Panc1 (cell line): ENCODE results near the gene XXYLT1. TPM values are rescaled to one million over a fixed set of nuclear protein-coding genes. Genes with fewer than 3 reads are reported as not detected.

Source experiments
- ATAC-seq: fragments of 200-7000 bp; cut with Tn5 transposase; 2 replicates; pipeline ENCODE4 v1.9.1; 2020; ENCODE audit warnings: mild to moderate bottlenecking, moderate library complexity
- BruUV-seq: library from RNA; stranded (reverse); fragments of 400-500 nt; replicated peaks from 2 replicates; lab custom pipeline; 2021; lab: Mats Ljungman, UMichigan
- CTCF ChIA-PET: fragments of 300-600 bp; sonication (Branson Sonifier 250); formaldehyde crosslinking; loops from one replicate; lab custom pipeline; 2022; ENCODE audit warnings: antibody characterized with exemption; lab: Charles Lee
- POLR2A ChIA-PET: fragments of 300-600 bp; sonication (Branson Sonifier 250); formaldehyde crosslinking; loops from one replicate; lab custom pipeline; 2022; ENCODE audit warnings: antibody characterized with exemption; lab: Charles Lee
- DNase-seq: peaks from one replicate; pipeline ENCODE4 v3.0.0-alpha.2; 2010; ENCODE audit warnings: low read depth, low spot score
- H3K27ac ChIP-seq: 2 replicates; pipeline ENCODE4 v1.5.1; 2011; ENCODE audit warnings: mild to moderate bottlenecking, low read length, inconsistent platforms
- H3K27me3 ChIP-seq: fragments of 200-500 bp; sonication (Bioruptor generic); 2 replicates; pipeline ENCODE4 v1.6.0; 2014; ENCODE audit warnings: low read length, inconsistent platforms; ENCODE audit not compliant: control insufficient read depth, insufficient read depth
- H3K36me3 ChIP-seq: fragments of 200-500 bp; sonication (Bioruptor generic); 2 replicates; pipeline ENCODE4 v1.5.1; 2014; ENCODE audit warnings: inconsistent platforms, mild to moderate bottlenecking, low read length, moderate library complexity; ENCODE audit not compliant: control insufficient read depth, insufficient read depth
- H3K4me1 ChIP-seq: 2 replicates; pipeline ENCODE4 v1.5.1; 2011; ENCODE audit warnings: inconsistent platforms, mild to moderate bottlenecking, low read length, moderate library complexity; ENCODE audit not compliant: control insufficient read depth, insufficient read depth
- H3K4me3 ChIP-seq, 2 experiments: 2 replicates each; pipeline ENCODE4 v1.5.1; 2011 to 2012; ENCODE audit warnings: low read depth in 2 of 2, low read length in 2 of 2, mild to moderate bottlenecking in 2 of 2, inconsistent platforms in 1 of 2, moderate library complexity in 1 of 2
- H3K9me3 ChIP-seq: fragments of 200-500 bp; sonication (Bioruptor generic); 2 replicates; pipeline ENCODE4 v1.5.1; 2014; ENCODE audit warnings: low read depth, mild to moderate bottlenecking, inconsistent platforms, low read length, moderate library complexity; ENCODE audit not compliant: control insufficient read depth, insufficient read depth
- CTCF ChIP-seq: fragments of 450-650 bp; IDR thresholded peaks from 2 replicates; pipeline ENCODE4 v1.5.1; 2017; ENCODE audit warnings: mild to moderate bottlenecking
- POLR2AphosphoS5 ChIP-seq: IDR thresholded peaks from 2 replicates; pipeline ENCODE4 v1.6.1; 2012; ENCODE audit warnings: mild to moderate bottlenecking, low read depth, low read length, moderate library complexity
- REST ChIP-seq, 2 experiments: IDR thresholded peaks; 2 replicates each; pipeline ENCODE4 v1.6.1; 2011 to 2012; ENCODE audit warnings: low read depth in 2 of 2, control low read depth in 1 of 2, low read length in 1 of 2, mild to moderate bottlenecking in 1 of 2, moderate library complexity in 1 of 2; ENCODE audit not compliant: insufficient read depth in 1 of 2
- SIN3A ChIP-seq: IDR thresholded peaks from 2 replicates; pipeline ENCODE4 v1.6.1; 2012; ENCODE audit warnings: low read depth, mild to moderate bottlenecking, low read length, moderate library complexity, borderline replicate concordance; ENCODE audit not compliant: insufficient read depth
- TCF7L2 ChIP-seq: IDR thresholded peaks from 2 replicates; pipeline ENCODE4 v1.6.1; 2011; ENCODE audit warnings: mild to moderate bottlenecking, low read depth, low read length, inconsistent platforms
- in situ Hi-C: cut with HindIII; loops from 2 replicates; pipeline ENCODE4 v1.10.0; 2016; ENCODE audit warnings: low sequenced_read_pairs, low pct_unique_long_range_greater_than_20kb
- intact Hi-C: fragments of 100-400 bp; cut with micrococcal nuclease; formaldehyde crosslinking; loops from one replicate; pipeline ENCODE4 v1.10.0; 2022; ENCODE audit not compliant: unreplicated experiment
- total RNA-seq: library from RNA; stranded (reverse); gene quantifications from one replicate; pipeline ENCODE4 v1.2.1, GENCODE V29; 2021; ENCODE audit not compliant: unreplicated experiment

The XXYLT1 gene
- total RNA-seq, 1 experiment from 2014 or later = 26.0 TPM

DNA sequence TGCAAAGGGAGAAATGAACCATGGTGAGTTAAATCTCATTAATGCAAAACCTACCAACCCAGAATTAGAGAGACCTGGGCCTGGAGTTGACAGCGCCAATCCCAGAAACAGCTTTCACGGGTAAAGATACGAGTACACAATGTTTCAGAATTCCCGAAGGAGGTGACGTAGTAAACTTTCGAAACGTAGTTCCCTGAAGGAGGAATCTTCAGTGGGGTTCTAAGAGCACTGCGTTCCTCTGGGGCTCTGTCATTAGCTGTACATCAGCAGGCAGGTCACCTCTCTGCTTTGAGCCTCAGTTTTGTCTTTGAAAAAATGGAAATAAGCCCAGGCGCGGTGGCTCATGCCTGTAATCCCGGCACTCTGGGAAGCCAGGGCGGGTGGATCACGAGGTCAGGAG is 152.3 kb downstream of the XXYLT1 start:
- ChIA-PET CTCF (interaction anchor here (0.7 kb wide), 2 partner anchors 177 to 392 kb away, joined by 3 read pairs; no protein-coding TSS in a partner anchor), POLR2A (no interaction called here)
- peaks cover 33% of the 10 kb centered on the region for H3K4me1 ChIP-seq
- no peak for DNase-seq
- H3K27me3 ChIP-seq = no peaks in the 10 kb centered on the region
- H3K36me3 ChIP-seq = no peaks in the 10 kb centered on the region
- TF ChIP-seq POLR2AphosphoS5 = no peak
- no peak for TF ChIP-seq REST (IDR thresholded peaks at IDR 0.05; ENCODE audit: insufficient read depth in 1 of 2, low read depth in 2 of 2, low read length in 1 of 2)
- no peak for TF ChIP-seq SIN3A
- TF ChIP-seq CTCF = no peak
- no peak for TF ChIP-seq TCF7L2
- no peak for ATAC-seq
- no TSS peak for BruUV-seq
- no peak overlapping the region for H3K4me3 ChIP-seq
- no peaks in the 10 kb centered on the region for H3K9me3 ChIP-seq
- H3K27ac ChIP-seq = peak overlapping the region; percentile 78
- intact Hi-C loops = no loop called here
- in situ Hi-C loops = no loop called here

DNA sequence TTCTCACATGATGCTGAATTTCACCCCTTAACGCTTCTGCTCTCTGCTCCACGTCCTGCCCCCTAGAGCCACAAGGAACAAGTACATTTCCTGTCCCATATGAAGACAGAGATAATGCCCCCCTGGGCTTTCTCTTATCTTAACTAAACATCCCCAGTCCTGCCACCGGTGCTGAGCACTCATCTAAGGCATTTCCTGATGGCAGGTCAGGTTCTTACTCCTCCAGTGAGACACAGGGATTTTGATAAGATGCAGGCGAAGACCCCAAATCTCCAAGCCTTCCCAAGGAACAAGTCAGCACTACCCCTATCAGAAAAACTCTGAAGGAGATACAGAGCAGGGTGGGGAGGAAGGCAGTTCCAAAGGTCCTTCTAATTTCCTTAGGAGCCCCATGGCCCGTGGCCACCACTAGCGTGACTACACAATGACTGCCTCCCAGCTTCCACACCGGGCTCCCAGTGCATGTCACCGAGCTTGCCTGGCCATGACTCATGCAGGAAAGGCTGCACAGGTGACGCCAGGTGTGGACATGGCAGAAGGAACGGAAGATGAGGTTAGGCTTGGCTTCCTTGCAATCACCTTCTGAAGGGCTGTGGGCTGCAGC is 152.9 kb downstream of the XXYLT1 start:
- Histone ChIP-seq H3K9me3 (no peaks in the 10 kb centered on the region), H3K4me1 (peaks cover 39% of the 10 kb centered on the region), H3K27me3 (no peaks in the 10 kb centered on the region), H3K4me3 (no peak overlapping the region; a peak in 1 of 4 replicates), H3K27ac (peak overlapping the region; percentile 78), H3K36me3 (no peaks in the 10 kb centered on the region)
- in situ Hi-C loops = no loop called here
- ChIA-PET POLR2A (no interaction called here), CTCF (interaction anchor here (0.7 kb wide), 1 partner anchor 391 kb away, joined by 3 read pairs; no protein-coding TSS in a partner anchor)
- no TSS peak for BruUV-seq
- peak; percentile 54 for ATAC-seq
- DNase-seq = no peak
- no peak for TF ChIP-seq REST (IDR thresholded peaks at IDR 0.05; ENCODE audit: insufficient read depth in 1 of 2, low read depth in 2 of 2, low read length in 1 of 2)
- TF ChIP-seq CTCF = peak; percentile 61; the same call in 1 of the 2 replicates
- intact Hi-C loops = no loop called here
